8988T (cell line): ENCODE results near the gene GPC6.

Experiments used
- DNase-seq: peaks from one replicate; pipeline ENCODE4 v3.0.0; 2011

GPC6 gene

DNA sequence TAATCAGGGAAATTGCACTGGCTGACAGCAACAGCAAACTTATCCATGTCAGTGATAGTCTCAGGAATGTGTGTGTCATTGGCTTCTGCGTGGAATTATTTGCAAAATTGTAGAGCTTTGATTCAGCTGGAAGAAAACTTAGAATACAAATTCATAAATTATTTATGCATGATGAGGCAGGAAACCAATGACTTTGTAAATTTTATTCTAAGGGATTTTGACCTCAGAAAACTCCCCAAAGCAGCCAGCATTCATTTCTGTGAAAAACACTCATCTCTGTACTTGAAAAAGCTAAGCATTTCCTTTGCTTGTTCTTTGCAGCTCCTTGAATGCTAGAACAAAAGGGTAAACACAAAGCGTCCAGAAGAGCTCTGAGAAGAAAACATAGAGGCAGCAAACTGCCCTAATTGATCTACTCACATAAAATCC is 1090.5 kb downstream of the GPC6 start:
- no peak for DNase-seq

DNA sequence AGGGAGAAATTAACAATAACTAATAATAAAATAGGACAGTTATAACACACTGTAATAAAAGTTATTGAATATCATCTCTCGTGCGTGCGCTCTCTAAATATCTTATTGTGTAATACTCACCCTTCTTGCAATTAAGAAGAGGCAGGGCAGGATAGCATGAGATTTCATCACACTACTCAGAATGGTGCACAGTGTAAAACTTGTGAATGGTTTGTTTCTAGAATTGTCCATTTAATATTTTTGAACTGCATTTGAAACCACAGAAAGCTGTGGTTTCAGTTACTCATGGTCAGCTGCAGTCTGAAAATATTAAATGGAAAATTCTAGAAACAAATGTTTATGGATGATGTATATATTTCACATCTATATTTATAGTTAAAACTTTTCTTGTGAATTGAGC is 1091.8 kb downstream of the GPC6 start:
- no peak for DNase-seq

DNA sequence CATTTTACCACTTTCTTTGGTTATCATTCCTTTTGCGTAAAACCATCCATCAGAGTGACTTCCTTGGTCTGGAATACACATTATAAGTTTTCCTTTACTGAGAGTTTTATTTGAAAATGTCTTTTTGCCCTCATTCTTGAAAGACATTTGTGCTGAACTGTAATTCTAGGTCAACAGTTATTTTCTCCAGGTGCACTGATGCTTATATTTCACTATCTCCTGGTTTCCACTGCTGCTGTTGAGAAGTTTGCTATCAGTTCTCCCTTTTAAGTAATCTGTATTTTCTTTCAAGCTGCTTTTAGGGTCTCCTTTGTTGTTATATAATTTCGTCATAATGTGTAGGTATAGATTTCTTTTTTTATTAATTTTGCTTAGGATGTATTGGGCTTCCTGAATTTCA is 1092.9 kb downstream of the GPC6 start:
- DNase-seq, result no peak

DNA sequence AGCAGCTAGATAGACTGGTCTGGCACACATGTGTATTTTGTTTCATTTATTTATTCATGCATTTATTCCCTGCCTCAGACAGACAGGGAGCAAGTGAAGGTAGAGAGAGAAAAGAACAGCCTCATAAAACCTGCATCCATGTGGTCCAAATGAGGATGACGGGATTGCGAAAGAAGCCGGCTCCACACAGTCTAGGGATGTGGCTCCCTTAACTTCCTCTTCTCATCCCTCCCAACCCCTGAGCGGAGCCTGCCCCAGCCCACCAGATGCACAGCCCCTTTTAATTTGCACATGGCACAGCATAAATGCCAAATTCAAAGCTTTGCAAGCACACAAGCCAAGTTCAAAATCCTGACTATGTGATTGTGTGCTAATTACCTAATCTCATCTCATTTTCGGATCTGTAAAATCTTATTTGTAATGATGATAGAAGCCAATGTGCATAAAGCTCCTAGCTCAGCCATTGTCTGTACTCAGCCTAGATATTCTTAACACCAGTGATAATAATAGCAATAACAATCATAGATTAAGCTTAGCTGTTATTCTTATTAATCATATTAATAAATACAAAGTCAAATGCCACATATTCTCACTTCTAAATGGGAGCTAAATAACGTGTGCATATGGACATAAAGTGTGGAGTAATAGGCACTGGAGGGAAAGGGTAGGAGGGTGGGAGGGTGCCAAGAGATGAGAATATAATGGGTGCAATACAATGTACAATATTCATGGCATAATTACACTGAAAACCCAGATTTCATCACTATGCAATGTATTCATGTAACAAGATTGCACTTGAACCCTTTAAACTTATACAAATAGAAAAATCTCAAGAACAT is 1096.5 kb downstream of the GPC6 start:
- DNase-seq, result no peak

DNA sequence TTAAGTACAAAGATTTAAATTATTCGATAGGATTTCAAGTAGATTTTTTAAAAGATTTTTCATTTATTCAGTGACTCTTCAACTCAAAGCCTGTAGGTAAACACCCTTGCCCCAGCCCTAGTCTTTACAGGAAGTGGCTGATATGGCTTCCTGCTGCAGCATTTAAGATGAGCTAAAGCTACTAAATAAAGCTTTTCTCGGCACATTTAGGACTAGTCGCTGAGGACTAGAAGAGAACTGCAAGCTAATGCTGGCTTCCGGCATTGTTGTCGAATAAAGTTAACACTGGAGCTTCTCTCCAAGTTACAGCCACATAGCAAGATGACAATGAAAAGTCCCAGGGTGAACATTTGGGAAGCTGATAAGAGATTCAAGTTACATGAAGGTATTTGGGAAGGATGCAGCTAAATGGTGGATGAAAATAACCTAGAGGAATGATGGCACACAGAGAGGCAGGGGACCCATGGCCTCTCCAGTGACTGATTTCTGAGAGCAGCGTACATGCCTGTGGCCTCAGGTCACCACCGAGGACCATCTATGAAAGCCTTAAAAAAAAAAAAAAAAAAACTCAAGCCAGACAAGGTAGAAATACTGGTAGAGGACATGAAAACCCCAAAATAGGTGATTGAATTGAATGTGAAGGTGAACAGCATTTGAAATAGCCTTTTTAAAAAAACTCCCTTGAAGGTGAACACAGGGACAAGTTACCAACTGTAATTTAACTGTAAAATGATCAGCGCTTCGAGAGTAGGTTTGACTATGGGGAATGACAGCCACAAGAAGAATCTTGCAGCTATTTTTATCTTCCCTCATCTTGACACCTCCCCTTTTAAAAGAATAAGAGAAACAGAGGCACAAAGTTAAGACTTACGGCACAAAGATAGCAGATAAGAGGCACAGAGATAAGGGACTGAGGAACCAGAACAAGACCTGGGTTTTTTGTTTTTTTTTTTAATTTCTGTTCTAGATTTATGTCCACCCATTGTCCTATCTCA is 1097.5 kb downstream of the GPC6 start:
- no peak for DNase-seq

DNA sequence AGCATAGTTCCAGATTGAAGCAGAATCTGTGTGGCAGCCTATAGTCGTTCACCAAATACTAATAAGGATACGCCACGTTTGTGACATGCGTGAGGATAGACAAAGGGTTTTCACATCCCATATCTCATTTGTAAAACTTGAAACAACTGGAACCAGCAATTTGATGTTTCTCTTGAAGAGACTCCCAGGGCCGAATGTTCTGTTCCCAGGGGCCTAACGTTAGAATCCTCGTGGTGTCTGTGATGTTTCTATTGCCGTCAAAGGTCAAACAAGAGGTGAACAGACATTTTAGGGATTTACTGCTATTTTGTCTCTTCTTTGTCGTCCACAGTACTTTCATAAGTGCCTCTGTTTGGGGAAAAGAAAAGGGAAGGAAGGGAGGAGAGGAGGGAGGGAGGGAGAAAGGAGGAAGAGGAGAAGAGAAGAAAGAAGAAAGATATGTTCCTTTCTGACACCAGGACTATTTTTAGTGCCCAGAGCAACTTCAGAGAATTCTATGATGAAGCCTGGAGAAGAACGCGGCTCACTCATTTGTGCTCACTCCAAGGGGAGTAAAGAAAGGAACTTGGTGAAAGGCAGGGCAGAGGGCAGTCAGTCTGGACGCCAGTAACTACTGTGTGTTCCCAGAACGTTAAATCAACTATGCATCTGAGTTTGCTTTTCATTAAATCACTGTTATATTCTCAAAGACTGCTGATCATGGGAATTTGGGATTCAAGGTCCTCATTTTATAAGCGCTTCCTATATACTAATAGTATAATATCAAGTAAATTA is 1098.3 kb downstream of the GPC6 start:
- DNase-seq, result no peak

DNA sequence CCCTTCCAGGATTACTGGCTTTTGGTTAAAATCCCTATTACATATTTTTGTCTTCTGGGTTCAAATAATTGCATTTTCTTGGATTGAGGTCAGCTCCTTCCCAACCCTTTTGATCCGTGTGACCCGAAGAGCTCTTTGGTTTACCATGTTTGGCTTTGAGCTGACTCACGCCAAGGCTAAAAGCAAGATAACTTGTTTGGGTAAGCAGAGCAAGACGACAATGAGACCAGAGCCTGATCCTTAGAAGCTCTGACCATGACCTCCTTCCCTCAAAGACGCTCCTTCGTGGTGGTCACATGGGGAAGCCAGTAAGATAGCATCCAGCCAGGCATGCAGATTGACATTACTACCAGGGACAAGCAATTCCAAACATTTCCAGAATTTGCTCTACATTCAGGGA is 1099.0 kb downstream of the GPC6 start:
- no peak for DNase-seq

DNA sequence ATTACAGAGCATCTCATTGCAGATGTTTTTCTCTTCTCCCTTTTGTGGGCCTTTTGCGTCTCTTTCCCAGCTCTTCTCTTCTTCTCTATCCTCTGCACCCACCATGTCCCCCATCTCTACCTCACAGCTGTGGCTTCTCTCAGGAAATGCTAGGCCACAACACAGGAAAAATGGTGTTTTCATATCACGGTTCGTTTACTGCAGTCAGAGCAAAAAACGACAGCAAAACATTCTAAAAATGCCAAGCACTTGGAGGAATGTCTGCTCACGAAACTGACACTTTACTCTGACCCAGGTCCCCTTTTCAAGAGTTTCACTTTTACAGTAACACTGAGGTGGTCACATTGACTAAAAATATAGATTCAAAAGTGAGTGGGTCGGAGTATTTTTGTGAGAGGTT is 1100.7 kb downstream of the GPC6 start:
- DNase-seq, result no peak

DNA sequence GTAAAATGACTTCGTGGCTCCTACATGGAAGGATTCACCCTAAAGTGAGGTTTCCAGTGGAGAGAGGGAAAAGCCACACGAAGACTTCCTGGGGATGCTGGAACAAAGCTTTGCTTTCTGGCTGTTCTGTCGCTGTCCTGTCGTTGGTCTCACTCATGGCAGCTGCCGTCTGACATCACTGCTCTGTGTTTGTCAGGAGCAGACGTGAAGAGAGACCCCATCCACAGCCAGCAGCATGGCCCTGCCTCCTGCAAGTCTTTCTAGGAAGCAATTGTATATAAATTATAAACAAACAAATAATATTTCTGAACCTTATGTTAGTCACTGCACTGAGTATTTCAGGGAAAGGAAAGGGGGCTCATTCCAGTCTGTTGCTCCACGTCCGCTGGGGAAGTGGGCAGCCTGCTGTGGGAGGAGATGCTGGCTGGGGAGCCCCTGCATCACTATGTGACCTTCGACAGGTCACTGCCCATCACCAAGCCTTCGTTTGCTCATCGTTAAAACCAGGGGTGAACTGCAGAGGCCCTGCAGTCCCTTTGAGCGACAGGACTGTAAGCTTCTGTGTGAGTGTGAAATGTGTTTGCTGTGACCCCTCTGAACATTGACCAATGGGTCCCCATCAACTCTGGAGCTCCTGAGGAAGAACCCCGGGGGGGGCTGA is 1101.9 kb downstream of the GPC6 start:
- no peak for DNase-seq

DNA sequence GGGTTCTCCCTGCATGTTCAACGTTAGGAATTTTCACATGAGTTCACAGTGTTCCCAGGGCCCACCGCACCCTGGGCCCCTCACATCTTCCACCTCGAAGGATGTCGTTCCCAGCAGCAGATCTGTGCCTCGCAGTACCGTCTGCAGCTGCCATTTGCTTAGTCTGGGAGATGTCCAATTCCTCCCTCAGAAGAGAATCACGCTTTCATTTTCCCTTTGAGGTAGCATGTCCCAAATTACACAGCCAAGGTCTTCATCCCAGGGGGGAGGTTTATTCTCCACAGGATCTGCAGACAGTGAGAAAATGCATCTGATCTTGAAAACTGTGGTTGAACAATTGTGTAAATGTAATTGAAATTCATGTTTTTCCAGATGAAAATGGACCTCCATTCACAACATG is 1102.7 kb downstream of the GPC6 start:
- no peak for DNase-seq

DNA sequence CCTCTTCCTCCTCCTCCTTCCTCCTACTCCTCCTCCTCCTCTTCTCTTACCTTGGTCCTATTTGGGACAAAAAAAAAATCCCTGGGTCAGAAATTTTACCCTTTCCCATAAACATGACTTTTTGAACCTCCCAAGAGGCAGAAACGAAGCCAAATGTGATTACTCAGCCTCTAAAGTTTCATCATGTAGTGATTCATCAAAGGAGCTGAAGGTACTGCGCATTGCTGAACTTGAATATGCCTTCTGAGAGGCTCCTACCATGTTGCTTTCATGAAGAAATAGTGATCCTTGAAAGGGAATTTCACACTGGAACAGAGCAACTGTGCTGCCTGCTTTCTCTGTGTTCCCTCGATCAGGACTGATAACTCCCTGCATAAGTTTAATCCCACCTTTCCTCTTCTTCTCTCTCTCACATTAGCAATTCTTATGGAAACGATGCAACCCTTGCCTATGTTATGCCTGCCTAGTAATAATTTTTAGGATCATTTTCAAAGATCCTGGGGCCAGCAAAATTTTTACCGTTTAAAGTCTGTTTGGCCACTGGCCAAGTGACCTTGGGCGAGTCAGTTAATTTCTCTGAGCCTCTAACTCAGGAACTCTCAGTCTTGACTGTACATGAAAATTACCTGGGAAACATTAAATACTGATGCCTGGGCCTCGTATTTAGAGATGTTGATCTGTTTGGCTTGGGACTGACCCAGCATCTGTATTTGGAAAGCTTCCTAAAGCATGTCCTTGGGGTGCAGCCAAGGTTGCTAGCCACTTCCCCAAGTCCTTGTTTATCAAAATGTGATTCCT is 1103.3 kb downstream of the GPC6 start:
- DNase-seq, result no peak

DNA sequence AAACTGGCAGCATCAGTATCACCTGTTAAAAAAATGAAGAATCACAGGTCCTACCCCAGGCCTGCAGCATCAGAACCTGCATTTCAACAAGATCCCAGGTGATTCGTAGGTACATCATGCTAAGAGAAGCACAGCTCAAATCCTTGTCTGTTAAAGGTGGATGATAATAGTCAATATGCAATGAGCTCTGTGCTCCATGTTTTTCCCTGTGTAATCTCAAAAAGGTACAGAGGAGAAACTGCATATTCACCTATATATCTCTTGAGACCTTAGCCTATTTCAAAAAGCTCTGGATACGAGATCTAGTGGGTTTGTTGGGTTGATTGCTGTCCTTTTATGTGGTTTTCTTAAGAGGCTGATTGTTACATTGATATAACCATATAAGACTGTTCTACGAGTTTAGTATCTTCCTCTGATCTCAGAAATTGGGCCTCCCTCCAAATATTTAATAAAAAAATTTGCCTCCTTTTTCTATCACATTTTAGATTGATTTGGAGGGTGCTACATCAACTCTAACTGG is 1104.0 kb downstream of the GPC6 start:
- DNase-seq, result no peak

DNA sequence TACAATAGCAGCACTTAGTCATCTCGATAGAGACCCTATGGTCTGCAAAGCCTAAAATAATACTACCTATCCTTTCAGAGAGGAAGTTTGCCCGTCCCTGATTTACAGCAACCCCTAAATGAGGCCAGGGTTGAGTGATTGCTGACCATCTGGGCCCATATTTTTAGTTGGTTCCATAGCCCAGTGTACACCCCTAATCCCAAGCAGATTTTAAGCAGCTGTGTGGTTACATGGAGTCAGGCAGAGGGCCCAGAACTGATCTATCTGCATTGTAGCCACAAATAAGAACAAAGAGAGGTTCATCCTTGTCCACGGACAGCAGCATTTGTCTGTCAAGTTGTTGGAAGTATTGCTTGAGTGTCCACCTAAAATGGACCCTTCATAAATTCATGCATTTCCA is 1104.7 kb downstream of the GPC6 start:
- DNase-seq, result no peak

DNA sequence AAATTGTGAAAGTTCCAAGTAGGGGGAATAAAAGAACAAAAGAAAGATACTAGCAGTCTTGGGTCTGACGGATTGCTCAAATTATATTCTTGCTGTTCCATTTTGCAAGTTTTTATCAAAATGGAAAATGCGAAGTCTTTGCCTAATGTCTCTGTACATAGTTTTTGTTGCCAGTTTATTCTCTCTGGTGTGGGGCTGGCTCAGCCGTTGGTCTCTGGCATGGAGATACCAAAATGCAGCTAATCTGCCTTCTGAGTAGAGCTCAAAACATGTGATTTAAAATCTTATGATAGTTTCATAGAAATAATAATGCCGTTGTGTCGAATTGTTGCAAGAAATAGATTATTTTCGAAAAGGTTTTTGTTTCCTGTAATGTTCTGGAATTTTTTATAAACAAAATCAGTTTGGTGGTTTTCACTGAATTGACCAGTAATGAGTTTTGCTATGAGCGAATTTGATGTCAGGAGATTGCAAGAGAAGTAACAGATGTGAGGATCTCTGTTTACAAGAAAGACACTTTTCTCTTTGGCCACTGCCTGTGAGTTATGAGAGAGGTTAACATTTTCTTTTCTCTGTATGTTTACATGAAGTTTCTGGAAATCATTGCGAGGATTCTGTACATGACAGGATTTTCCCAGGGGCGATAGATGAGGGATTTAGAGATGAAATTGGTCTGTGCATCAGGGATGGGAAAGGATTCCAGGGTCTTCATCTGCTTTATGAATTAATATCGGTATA is 1105.9 kb downstream of the GPC6 start:
- no peak for DNase-seq

DNA sequence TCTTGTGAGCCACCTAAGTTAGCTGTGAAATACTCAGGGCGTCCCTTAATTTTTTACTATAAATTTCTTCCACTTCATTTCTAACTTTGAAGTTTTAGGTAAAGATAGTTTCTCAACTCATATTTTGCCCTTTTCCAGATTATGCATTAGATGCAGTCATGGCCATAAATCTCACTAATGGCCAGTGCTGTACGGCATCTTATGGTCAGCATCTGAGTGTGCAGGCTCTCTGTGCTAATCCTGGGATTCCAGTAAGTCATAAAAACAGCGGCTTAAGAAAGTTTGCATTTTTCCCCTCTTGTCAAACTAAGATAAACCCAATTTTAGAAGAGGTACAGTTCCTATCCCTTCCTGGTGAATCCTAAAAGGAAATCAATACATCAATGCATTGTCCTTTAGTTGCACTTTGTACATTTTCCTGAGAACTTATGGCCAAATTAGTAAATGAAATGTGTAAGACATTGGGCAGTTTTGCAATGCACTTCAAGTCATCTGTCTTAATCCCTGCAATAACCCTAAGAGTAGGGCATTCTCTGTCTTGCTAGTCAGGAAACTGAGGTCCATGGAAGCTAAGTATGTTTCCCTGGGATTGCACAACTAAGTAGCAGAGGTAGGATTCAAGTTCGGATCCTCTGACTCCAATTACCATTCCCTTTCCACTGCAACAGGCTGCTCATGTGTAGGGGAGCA is 1106.7 kb downstream of the GPC6 start:
- no peak for DNase-seq

DNA sequence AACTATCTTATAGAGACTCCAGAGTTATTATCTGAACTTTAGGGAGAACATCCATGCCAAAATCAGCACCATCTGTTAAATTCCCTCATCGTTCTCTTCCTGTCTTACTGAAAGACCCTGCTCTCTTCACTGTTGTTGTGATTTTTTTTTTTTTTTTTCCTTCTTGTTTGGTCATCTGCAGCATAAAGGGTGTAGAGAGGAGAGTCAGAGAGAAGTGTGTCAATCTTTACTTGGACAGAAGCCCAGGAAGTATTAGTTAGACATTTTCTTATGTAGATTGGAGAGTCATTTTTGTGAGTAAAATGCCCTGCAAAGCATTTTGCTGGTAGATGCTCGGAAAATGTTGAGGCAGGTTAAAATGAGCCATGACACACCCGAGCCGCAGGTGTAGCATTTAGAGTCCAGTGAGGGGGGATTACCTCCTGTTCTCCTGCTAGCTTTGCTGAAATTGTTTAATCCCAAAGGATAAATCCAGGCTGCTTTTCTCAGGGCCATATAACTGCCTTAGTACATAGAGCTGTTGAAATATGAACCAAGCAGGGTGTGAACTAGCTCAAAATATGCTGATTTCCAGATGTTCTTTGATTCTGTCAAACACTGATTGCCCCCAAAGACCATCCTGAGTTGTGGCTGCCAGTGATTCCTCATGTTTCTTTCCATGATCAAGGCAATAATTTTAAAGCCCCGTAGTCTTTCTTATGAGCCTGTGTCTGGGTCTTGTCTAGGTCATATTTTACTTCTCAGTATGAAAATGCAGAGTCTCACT is 1109.3 kb downstream of the GPC6 start:
- DNase-seq, result no peak

DNA sequence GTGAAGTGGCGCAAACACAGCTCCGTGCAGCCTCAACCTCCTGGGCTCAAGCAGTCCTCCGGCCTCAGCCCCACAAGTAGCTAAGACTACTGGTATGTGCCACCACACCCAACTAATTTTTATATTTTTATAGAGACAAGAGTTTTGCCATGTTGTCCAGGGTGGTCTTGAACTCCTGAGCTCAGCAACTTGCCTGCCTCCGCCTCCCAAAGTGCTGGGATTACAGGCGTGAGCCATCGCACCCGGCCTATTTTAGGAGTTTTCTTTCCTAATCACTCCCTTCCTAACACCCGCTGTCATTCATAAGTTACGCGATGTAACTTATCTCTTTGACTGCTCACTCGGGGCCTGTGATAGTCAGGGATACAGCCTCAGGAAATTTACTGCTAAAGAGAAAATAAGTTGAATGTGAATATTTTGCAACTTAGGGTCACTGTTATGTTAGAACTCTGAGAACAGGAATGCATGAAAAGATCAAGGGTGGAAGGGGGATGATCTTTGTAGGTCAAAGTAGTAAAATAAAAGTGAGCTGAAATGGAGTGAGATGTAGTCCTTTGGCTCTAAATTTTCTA is 1112.6 kb downstream of the GPC6 start:
- no peak for DNase-seq

DNA sequence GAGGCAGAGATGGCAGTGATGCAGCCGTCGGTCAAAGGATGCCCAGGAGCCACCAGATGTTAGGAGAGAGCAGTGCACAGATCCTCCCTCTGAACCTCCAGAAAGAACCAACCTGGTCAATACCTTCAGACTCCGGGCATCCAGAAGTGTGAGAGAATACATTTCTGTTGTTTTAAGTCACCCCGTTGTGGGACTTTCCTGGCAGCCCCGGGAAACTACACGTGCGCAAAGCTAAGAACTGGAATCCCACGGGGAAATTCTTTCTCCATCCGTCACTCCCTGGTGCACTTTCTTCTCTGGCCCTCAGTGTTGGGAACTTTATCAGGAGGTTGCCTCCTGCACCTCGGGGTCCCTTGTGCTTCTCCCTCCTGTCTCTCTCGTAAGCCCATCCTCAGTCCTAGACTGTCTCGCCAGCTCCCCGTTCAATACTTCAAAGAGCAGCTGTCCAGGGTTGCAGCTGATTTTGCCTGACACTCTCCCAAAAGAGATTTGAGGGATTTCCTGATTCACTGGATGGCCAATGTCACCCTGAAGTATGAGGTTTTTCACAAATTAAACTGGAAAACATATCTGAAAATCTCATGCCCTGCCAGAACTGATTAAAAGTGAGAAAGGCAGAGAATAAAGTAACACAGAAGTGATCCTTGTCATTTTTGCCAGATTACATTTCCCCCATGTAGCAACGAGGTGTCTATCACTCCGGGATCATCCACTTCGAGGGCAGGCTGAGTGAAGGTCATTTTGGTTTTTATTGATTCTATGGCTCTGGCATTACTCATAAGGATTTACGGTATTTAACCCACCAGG is 1116.0 kb downstream of the GPC6 start:
- no peak for DNase-seq
